Activated gamma-delta T cell treated with anti-CD3 and anti-CD28 coated beads, Interleukin-2, amount 50 U/mL, for 16 hours (primary cell): Measurements from ENCODE around the gene SCMH1.
A peak's percentile ranks its signal among the peaks of the same experiment; 100 is the strongest.

ENCODE experiments used
- DNase-seq: peaks from one replicate; pipeline ENCODE4 v3.0.0-alpha.2; 2020; ENCODE audit warnings: low read depth

SCMH1 gene

GRCh38 chr1:41003640-41004220 is 238.4 kb downstream of the SCMH1 start:
- peak; percentile 74 for DNase-seq

- no peak for DNase-seq
Measured at GRCh38 chr1:41003127-41003639, 238.9 kb downstream of the SCMH1 start.

GRCh38 chr1:40998668-40999067 is 243.4 kb downstream of the SCMH1 start:
- DNase-seq: no peak

- no peak for DNase-seq
Measured at GRCh38 chr1:40997096-40997495, 245.0 kb downstream of the SCMH1 start.

GRCh38 chr1:40989066-40989465 is 253.0 kb downstream of the SCMH1 start:
- DNase-seq: no peak

GRCh38 chr1:40988280-40988679 is 253.8 kb downstream of the SCMH1 start:
- DNase-seq: no peak

GRCh38 chr1:40987439-40988276 is 254.4 kb downstream of the SCMH1 start:
- DNase-seq: no peak

- DNase-seq: no peak
Measured at GRCh38 chr1:40986956-40987355, 255.2 kb downstream of the SCMH1 start.

GRCh38 chr1:40986328-40986783 is 255.8 kb downstream of the SCMH1 start:
- DNase-seq: no peak

GRCh38 chr1:40985875-40986274 is 256.2 kb downstream of the SCMH1 start:
- no peak for DNase-seq

- DNase-seq: no peak
Measured at GRCh38 chr1:40985161-40985560, 256.9 kb downstream of the SCMH1 start.

- DNase-seq: no peak
Measured at GRCh38 chr1:40984531-40984930, 257.6 kb downstream of the SCMH1 start.

GRCh38 chr1:40984066-40984465 is 258.0 kb downstream of the SCMH1 start:
- no peak for DNase-seq

GRCh38 chr1:40983286-40983685 is 258.8 kb downstream of the SCMH1 start:
- no peak for DNase-seq

- DNase-seq: no peak
Measured at GRCh38 chr1:40982721-40983120, 259.4 kb downstream of the SCMH1 start.

GRCh38 chr1:40981691-40982448 is 260.2 kb downstream of the SCMH1 start:
- DNase-seq: no peak

GRCh38 chr1:40980453-40981121 is 261.5 kb downstream of the SCMH1 start:
- peak; percentile 31 for DNase-seq

GRCh38 chr1:40980068-40980452 is 262.0 kb downstream of the SCMH1 start:
- DNase-seq: no peak

GRCh38 chr1:40979241-40980067 is 262.7 kb downstream of the SCMH1 start, which contains the start of gene CTPS1:
Gene CTPS1 (plus strand): TSS chr1:40979696. CDS start chr1:40983291, 3,595 bp downstream.
- peak; percentile 93 for DNase-seq

GRCh38 chr1:40978886-40979240 is 263.2 kb downstream of the SCMH1 start:
- no peak for DNase-seq

- DNase-seq: no peak
Measured at GRCh38 chr1:40977716-40978115, 264.4 kb downstream of the SCMH1 start.
